HG02938 (cell line): ENCODE data around the gene UQCRC2.
"Not testable (repeated sequence)": the region's sequence is repeated elsewhere in the genome, so short reads cannot be mapped to it uniquely, and the experiment has no call there.

Experiments
- ATAC-seq: cut with Tn5 transposase; IDR thresholded peaks from one replicate; pipeline ENCODE4 v1.9.1; 2021; ENCODE audit warnings: mild to moderate bottlenecking, moderate library complexity; ENCODE audit not compliant: unreplicated experiment

Gene UQCRC2

GRCh38 chr16:22008215-22009059, 55.3 kb downstream of the UQCRC2 start:
- ATAC-seq = no peak

- ATAC-seq = no peak
Observed at GRCh38 chr16:22010902-22011301, 57.7 kb downstream of the UQCRC2 start.

- ATAC-seq = no peak
Observed at GRCh38 chr16:22012241-22012640, 59.1 kb downstream of the UQCRC2 start.

GRCh38 chr16:22013486-22013885, 60.3 kb downstream of the UQCRC2 start:
- no peak for ATAC-seq

- ATAC-seq = no peak
Observed at GRCh38 chr16:22014271-22014873, 61.2 kb downstream of the UQCRC2 start.

- no peak for ATAC-seq
Observed at GRCh38 chr16:22016927-22017326, 63.8 kb downstream of the UQCRC2 start.

- ATAC-seq = no peak
Observed at GRCh38 chr16:22018559-22018958, 65.4 kb downstream of the UQCRC2 start.

GRCh38 chr16:22022151-22022550, 69.0 kb downstream of the UQCRC2 start:
- ATAC-seq = no peak

GRCh38 chr16:22023505-22023904, 70.3 kb downstream of the UQCRC2 start:
- ATAC-seq = no peak

GRCh38 chr16:22024785-22025184, 71.6 kb downstream of the UQCRC2 start:
- not testable (repeated sequence) for ATAC-seq

- ATAC-seq = no peak
Observed at GRCh38 chr16:22027633-22028032, 74.5 kb downstream of the UQCRC2 start.

- no peak for ATAC-seq
Observed at GRCh38 chr16:22029632-22030031, 76.5 kb downstream of the UQCRC2 start.

- ATAC-seq = no peak
Observed at GRCh38 chr16:22030087-22030812, 77.1 kb downstream of the UQCRC2 start.

- ATAC-seq = no peak
Observed at GRCh38 chr16:22031483-22032083, 78.4 kb downstream of the UQCRC2 start.
